GM19239 (cell line): Measurements from ENCODE around the gene CCND2.

Experiments
- DNase-seq: peaks from one replicate; pipeline ENCODE4 v3.0.0; 2011; ENCODE audit warnings: low spot score; ENCODE audit not compliant: insufficient read length
- FAIRE-seq: peaks from 2 replicates; lab custom pipeline; 2011; peaks lifted over from hg19 to GRCh38; lab: Jason Lieb, UNC

Gene CCND2

GRCh38 chr12:4287325-4288211 is 14.0 kb downstream of the CCND2 start:
- DNase-seq (no peak), FAIRE-seq (no peak)

GRCh38 chr12:4288296-4289131 is 15.0 kb downstream of the CCND2 start:
- DNase-seq (no peak), FAIRE-seq (no peak)

GRCh38 chr12:4289231-4289878 is 15.8 kb downstream of the CCND2 start:
- FAIRE-seq (no peak), DNase-seq (no peak)

GRCh38 chr12:4289998-4290790 is 16.6 kb downstream of the CCND2 start:
- DNase-seq (no peak), FAIRE-seq (no peak)

GRCh38 chr12:4292341-4293073 is 18.9 kb downstream of the CCND2 start:
- FAIRE-seq (no peak), DNase-seq (no peak)

- FAIRE-seq = no peak
Measured at GRCh38 chr12:4293299-4293965, 19.9 kb downstream of the CCND2 start.

GRCh38 chr12:4293966-4294505 is 20.5 kb downstream of the CCND2 start:
- DNase-seq (no peak), FAIRE-seq (no peak)

More at GRCh38 chr12:4293299-4293965, 19.9 kb downstream of the CCND2 start:
- DNase-seq = no peak

- DNase-seq = no peak
- FAIRE-seq = peak; percentile 66
Measured at GRCh38 chr12:4296751-4297150, 23.2 kb downstream of the CCND2 start.

- DNase-seq (no peak), FAIRE-seq (peak; percentile 74)
Measured at GRCh38 chr12:4297617-4298016, 24.1 kb downstream of the CCND2 start.

- FAIRE-seq = no peak
Measured at GRCh38 chr12:4300883-4301282, 27.3 kb downstream of the CCND2 start.

GRCh38 chr12:4301932-4302501 is 28.5 kb downstream of the CCND2 start:
- DNase-seq (no peak), FAIRE-seq (no peak)

More at GRCh38 chr12:4300883-4301282, 27.3 kb downstream of the CCND2 start:
- no peak for DNase-seq

GRCh38 chr12:4302881-4303280 is 29.3 kb downstream of the CCND2 start:
- no peak for FAIRE-seq
- DNase-seq = no peak

- DNase-seq = no peak
- no peak for FAIRE-seq
Measured at GRCh38 chr12:4303750-4304149, 30.2 kb downstream of the CCND2 start.

GRCh38 chr12:4307593-4308333 is 34.2 kb downstream of the CCND2 start:
- FAIRE-seq (no peak), DNase-seq (no peak)

- no peak for FAIRE-seq
- no peak for DNase-seq
Measured at GRCh38 chr12:4308334-4308950, 34.9 kb downstream of the CCND2 start.

GRCh38 chr12:4311776-4312175 is 38.2 kb downstream of the CCND2 start:
- DNase-seq (no peak), FAIRE-seq (no peak)

- no peak for FAIRE-seq
- DNase-seq = no peak
Measured at GRCh38 chr12:4312251-4312650, 38.7 kb downstream of the CCND2 start.
